HFFc6 (cell line): Measurements from ENCODE around the gene DYNLL1. TPM values are rescaled to one million over a fixed set of nuclear protein-coding genes. Genes with fewer than 3 reads are reported as not detected.
"Not testable (repeated sequence)": the region's sequence is repeated elsewhere in the genome, so short reads cannot be mapped to it uniquely, and the experiment has no call there.

Experiments
- DNase-seq: peaks from one replicate; pipeline ENCODE4 v3.0.0-alpha.2; 2018
- H3K27ac Mint-ChIP-seq: 2 replicates; pipeline ENCODE4 v1.8.0; 2020; ENCODE audit warnings: mild to moderate bottlenecking, mixed read lengths
- H3K27me3 Mint-ChIP-seq: 2 replicates; pipeline ENCODE4 v1.8.0; 2021; ENCODE audit warnings: mild to moderate bottlenecking, moderate library complexity, mixed read lengths; ENCODE audit not compliant: insufficient read depth
- H3K36me3 Mint-ChIP-seq: 2 replicates; pipeline ENCODE4 v1.8.0; 2021; ENCODE audit warnings: low read depth, mixed read lengths
- H3K4me1 Mint-ChIP-seq: 2 replicates; pipeline ENCODE4 v1.8.0; 2020; ENCODE audit warnings: low read depth, mixed read lengths
- H3K4me3 Mint-ChIP-seq: 2 replicates; pipeline ENCODE4 v1.8.0; 2020; ENCODE audit warnings: mild to moderate bottlenecking, moderate library complexity, mixed read lengths
- H3K9me3 Mint-ChIP-seq: 2 replicates; pipeline ENCODE4 v1.8.0; 2020; ENCODE audit warnings: mild to moderate bottlenecking, mixed read lengths
- CTCF ChIP-seq: fragments of 200-600 bp; sonication (generic); IDR thresholded peaks from 2 replicates; pipeline ENCODE4 v1.5.0; 2021; ENCODE audit warnings: antibody characterized with exemption, mild to moderate bottlenecking
- total RNA-seq, 6 experiments: library from RNA; stranded (reverse); fragmentation: NEBNext Ultra II Directional; extraction: Animal tissue kit (Norgen Biotek cat#: 25700); gene quantifications; 2 replicates in 1 of 6; 3 replicates in 5 of 6; pipeline ENCODE4 v1.2.3, GENCODE V29; 2021

Gene DYNLL1
- total RNA-seq, 6 experiments from 2014 or later: 530 to 650 (median 609) TPM

DNA sequence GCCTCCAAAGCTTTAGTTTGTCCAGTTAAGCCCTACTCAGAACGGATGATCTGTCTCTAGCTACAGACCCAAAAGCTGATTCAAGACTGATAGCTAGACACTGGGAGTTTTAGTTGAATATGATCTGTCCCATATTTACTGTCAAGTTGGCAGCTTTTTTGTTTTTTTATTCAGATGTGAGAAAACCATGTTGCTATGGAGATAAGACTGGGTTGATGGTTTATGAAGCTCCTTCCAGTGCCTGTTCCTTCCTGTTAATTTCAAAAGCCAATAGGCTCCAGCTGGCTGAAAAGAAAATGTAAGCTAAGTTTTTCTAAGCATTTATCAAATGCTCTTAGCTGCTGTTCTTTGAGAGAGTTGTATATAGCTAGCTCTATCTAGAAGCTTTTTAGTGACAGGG is 4.7 kb downstream of the DYNLL1 start:
- H3K4me1 Mint-ChIP-seq: peaks cover 28% of the 10 kb centered on the region
- peak; percentile 20 for DNase-seq
- H3K9me3 Mint-ChIP-seq: no peaks in the 10 kb centered on the region
- H3K4me3 Mint-ChIP-seq: no peak overlapping the region
- H3K27ac Mint-ChIP-seq: peak overlapping the region; percentile 63
- no peak for TF ChIP-seq CTCF
- 0 out of 2 replicates have a peak, but pooled peaks cover 2% of the 10 kb centered on the region for H3K27me3 Mint-ChIP-seq
- peaks cover 37% of the 10 kb centered on the region for H3K36me3 Mint-ChIP-seq

DNA sequence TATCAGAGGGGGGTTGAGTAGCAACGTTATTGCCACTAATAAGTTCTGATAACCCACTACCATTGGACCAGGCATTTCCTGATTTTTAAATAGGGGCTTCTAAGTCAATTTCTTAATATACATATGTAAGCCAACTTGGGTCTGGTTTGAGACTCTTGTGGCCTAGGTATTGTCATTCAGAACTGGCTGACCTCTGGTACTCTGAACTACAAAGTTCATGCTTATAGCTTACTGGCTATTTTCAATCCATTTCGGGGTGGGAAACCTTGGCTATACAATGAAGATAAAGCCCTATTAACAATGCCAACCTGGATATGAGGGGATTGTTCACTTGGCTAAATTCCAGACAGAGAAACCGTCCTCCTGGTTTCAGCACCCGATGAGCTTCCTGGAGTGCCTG is 8.7 kb downstream of the DYNLL1 start:
- Mint-ChIP-seq H3K36me3 (peaks cover 20% of the 10 kb centered on the region), H3K4me3 (no peak overlapping the region), H3K9me3 (no peaks in the 10 kb centered on the region), H3K4me1 (peaks cover 7% of the 10 kb centered on the region), H3K27ac (no peak overlapping the region), H3K27me3 (0 out of 2 replicates have a peak, but pooled peaks cover 2% of the 10 kb centered on the region)
- no peak for DNase-seq
- TF ChIP-seq CTCF: no peak

DNA sequence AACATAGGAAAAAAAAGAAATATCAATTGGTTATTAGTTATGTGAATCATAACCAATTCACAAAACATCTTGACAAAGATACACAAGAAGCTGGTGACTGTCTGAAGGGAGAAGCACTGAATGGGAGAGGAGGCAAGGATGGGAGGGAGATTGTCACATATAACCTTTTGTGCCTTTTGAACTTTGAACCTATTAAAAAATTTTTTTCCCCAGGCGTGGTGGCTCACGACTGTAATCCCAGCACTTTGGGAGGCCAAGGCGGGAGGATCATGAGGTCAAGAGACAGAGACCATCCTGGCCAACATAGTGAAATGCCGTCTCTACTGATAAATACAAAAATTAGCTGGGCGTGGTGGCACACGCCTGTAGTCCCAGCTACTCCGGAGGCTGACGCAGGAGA is 12.6 kb downstream of the DYNLL1 start:
- no peaks in the 10 kb centered on the region for H3K27me3 Mint-ChIP-seq
- H3K4me1 Mint-ChIP-seq: no peaks in the 10 kb centered on the region
- H3K9me3 Mint-ChIP-seq: no peaks in the 10 kb centered on the region
- TF ChIP-seq CTCF: no peak
- no peak for DNase-seq
- peaks cover 17% of the 10 kb centered on the region for H3K36me3 Mint-ChIP-seq
- H3K27ac Mint-ChIP-seq: no peak overlapping the region
- no peak overlapping the region for H3K4me3 Mint-ChIP-seq

- Mint-ChIP-seq H3K9me3 (no peaks in the 10 kb centered on the region), H3K27ac (no peak overlapping the region), H3K4me1 (no peaks in the 10 kb centered on the region), H3K27me3 (peaks cover 1% of the 10 kb centered on the region; the same call in 1 of the 2 replicates), H3K36me3 (peaks cover 16% of the 10 kb centered on the region), H3K4me3 (no peak overlapping the region)
- DNase-seq: no peak
- TF ChIP-seq CTCF: no peak
Measured at GRCh38 chr12:120514002-120514401, 18.1 kb downstream of the DYNLL1 start.

DNA sequence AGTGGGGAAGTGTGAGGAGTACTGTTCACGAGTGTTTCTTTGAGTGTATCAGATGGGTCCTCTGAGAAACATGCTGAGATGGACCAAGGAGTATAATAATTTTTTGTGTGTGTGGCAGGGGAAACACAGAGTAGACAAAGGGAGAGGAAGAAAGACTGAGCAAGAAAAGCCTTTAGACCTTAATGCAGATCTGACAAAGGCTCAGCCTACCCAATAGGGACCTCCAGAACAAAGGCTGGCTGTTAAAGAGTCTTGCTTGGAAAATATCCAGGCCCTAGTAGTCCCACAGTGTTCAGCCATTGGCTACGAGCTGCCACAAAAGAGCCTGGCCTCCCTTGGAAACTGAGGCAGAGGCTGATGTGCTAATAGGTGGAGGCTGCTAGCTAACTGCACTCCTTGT is 19.6 kb downstream of the DYNLL1 start:
- peaks cover 8% of the 10 kb centered on the region; the same call in 1 of the 2 replicates for H3K36me3 Mint-ChIP-seq
- H3K9me3 Mint-ChIP-seq: no peaks in the 10 kb centered on the region
- H3K4me3 Mint-ChIP-seq: no peak overlapping the region
- no peaks in the 10 kb centered on the region for H3K4me1 Mint-ChIP-seq
- no peak overlapping the region for H3K27ac Mint-ChIP-seq
- H3K27me3 Mint-ChIP-seq: peaks cover 1% of the 10 kb centered on the region; the same call in 1 of the 2 replicates
- no peak for TF ChIP-seq CTCF
- no peak for DNase-seq

DNA sequence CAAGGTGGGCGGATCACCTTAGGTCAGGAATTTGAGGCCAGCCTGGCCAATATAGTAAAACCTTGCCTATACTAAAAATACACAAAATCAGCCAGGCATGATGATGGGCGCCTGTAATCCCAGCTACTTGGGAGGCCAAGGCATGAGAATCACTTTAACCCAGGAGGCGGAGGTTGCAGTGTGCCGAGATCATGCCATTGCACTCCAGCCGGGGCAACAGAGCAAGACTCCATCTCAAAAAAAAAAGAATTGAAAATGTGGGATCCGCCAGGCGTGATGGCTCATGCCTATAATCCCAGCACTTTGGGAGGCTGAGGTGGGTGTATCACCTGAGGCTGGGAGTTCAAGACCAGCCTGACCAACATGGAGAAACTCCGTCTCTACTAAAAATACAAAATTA is 23.4 kb downstream of the DYNLL1 start:
- not testable (repeated sequence) for H3K27me3 Mint-ChIP-seq, H3K4me1 Mint-ChIP-seq, H3K36me3 Mint-ChIP-seq, H3K4me3 Mint-ChIP-seq, DNase-seq, H3K9me3 Mint-ChIP-seq, H3K27ac Mint-ChIP-seq
